ENCODE results near the gene MFSD2A.
A peak's percentile ranks its signal among the peaks of the same experiment; 100 is the strongest.
"Not testable (repeated sequence)": the region's sequence is repeated elsewhere in the genome, so short reads cannot be mapped to it uniquely, and the experiment has no call there.

Gene MFSD2A

DNA sequence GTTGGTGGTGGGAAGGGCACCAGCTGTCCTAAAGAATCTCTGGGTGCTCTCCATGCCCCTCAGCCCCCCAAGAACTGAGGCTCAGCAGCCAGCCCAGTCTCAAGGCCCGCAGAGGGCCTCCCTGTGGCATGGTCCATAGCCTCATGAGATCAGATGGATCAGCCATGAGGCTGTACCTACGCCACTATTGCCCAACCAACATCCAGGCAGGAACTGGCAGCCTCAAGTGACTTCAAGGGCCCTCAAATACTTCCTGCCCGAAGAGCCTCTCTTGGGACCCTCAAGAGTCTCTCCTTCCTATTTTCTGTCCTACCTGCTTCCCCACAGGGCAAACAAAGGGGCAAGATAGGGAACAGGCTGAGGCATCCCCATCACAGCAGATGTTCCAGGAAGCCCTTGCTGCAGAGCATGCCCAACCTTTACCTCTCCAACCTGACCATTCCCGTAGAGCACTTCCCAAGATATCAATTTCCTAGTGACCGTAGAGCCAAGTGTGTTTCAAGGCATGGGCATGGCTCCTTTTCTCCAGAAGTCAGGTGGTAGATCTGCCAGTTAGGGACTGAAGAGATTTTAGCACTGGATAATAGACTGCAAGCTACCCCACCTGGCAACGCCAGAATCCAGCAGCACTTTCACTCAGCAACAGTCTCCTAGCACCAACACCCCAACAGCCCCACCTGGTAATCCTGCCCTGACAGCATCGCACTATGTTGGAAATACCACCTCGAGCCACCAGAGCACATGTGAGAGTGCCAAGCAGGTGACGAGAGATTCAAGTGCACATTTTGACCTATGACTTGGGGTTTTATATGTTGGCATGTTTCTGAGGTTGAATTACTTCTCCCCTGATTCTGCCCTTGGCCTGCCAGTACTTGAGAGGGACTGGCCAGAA is 13.7 kb upstream of the MFSD2A start:
- DNase-seq: no peak

DNA sequence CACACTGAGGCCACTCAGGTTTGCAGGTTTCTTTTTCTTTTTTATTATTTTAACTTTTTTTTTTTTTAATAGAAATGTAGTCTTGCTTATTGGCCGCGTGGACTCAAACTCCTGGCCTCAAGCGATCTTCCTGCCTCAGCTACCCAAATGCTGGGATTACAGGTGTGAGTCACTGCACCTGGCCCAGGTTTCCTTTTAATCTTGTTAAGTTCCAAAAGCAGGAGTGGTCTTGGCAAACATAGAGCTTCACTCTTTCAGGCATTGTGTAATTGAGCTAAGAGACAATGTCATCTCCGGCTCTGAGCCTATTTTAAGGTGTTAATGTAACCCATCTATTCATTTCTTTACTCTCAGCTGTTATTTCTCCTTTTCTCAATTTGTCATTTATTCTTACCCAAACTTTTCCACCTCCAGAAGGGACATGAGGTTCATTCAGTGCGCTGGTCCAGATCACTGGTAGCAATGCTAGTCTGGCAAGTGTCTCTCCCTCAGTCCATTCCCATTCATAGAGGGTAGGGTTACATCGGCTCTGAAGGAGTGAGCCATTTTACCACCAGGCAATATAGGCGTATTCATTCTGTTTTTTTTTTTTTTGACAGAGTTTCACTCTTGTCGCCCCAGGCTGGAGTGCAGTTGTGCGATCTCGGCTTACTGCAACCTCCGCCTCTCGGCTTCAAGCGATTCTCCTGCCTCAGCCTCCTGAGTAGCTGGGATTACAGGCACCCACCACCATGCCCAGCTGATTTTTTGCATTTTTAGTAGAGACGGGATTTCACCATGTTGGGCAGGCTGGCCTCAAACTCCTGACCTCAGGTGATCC is 11.3 kb upstream of the MFSD2A start:
- DNase-seq: no peak

DNA sequence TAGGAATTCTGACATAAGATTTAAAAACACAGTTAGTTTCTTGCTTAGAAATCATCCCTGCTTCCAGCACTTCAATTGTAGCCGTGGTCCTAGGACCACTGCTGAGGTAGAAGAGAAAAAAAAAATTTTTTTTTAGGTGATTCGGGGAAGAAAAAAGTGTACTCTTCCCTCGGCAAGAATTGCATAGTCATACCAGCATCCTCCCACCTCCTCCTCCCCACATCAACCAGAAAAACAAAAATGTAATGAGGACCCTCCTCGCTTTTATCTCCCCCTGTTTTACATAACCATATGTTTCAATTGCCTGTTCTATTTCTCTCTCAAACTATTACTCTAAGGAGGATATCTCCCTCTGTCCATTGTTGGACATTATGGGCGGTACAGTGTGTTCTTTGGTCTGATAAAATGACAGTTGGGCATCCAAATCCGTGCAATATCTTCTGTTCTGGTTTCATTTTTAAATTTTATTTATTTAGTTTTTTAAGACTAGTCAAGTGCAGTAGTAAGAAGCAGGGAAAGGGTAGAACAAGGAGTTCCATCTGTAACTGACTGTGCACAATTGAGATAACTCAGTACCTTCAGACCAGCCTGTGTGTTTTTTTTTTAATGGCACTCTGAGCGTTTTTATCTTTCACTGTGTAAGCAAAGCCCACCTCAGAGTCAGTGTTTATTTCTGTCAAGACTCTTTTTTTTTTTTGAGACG is 10.4 kb upstream of the MFSD2A start:
- DNase-seq: no peak

DNA sequence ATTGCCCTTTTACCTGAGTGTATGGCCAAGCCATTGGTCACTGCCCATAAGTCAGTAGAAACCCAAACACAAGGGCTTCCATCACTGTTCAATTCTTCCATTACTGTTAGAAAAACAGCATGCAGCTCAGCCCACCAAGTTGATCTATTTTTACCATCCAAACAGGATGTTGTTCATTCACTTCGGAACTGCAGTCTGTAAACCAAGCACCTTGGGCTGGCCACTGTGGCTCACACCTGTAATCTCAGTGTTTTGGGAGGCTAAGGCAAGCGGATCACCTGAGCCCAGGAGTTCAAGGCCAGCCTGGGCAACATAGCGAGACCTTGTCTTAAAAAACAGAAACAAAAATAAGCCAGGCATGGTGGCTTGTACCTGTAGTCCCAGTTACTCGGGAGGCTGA is 8.7 kb upstream of the MFSD2A start:
- no peak for DNase-seq

DNA sequence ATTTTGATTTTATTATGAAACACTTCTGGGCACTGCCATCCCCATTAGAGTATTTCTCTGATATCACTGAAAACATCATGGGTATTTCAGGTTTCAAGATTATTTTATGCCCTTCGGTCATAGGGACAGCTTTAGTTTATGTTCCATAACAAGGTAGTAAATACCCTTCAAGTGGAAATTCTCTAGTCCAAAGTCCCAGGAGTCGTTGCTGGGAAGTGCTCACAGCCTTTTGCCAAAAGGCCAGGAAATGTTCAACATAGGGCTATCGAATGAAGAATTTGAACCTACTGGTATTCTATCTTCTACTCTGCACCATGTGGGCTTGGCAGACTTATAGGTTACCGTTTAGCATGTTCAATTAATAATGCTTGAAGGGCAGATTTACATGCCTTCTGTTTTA is 7.7 kb upstream of the MFSD2A start:
- DNase-seq: no peak

DNA sequence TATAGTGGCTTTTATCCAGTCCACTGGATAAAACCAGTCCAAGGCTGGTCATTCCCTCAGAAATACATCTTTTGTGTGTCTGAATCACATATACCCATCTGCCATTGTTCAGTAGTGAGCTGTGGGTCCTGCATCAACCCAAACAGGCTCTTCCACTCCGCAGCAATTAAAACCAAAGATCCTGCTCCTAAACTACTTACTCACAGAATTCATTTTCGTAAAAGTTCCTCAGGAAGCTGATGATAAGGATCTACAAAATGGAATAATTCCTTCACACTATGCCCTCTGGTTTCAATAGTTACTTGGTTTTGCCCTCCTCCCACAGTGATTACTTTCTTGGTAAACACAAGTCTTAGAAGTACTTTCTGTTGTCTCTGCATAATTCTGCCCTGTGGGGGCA is 5.1 kb upstream of the MFSD2A start:
- no peak for DNase-seq

DNA sequence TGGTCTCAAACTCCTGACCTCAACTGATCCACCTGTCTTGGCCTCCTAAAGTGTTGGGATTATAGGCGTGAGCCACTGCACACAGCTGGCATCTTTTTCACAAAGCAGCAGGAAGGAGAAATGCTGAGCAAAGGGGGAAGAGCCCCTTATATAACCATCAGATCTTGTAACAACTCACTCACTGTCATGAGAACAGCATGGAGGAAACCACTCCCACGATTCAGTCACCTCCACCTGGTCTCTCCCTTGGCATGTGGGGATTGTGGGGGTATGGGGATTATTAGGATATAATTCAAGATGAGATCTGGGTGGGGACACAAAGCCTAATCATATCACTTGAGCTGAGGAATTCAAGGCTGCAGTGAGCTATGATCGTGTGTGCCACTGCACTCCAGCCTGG is 3.0 kb upstream of the MFSD2A start:
- DNase-seq: no peak

DNA sequence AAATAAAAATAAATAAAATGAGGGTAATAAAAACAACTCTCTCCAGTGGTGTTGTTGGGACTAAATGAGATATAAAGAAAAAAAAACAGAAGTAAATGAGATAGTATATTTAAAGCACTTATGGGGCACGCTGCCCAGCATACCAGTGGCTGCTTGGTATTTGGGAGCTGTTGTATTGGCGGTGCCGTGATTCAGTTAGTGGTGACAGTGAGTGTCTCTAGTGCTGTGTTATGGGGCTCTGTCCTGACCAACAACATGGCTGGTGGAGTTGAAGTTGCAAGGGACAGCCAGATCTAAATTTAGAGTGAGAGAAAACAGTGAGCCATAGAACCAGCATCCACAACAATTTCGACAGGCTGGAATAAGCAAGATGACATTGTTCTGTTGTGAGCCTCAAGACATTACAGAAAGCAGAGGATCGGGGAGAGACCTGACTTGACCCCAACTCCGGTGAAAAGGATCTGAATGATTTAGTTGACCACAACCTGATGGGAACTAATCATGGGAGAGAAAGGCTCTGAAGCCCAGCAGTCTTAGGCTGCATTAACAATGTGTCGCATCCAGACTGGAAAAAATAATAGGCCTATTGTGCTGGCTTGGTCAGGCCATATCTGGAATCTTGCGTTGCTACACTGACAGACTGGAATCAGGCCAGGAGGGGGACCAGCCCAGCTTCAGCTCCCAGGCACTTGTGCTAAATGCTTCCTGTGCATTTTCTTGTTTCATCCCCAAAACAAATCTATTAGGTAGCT is 2.4 kb upstream of the MFSD2A start:
- no peak for DNase-seq

DNA sequence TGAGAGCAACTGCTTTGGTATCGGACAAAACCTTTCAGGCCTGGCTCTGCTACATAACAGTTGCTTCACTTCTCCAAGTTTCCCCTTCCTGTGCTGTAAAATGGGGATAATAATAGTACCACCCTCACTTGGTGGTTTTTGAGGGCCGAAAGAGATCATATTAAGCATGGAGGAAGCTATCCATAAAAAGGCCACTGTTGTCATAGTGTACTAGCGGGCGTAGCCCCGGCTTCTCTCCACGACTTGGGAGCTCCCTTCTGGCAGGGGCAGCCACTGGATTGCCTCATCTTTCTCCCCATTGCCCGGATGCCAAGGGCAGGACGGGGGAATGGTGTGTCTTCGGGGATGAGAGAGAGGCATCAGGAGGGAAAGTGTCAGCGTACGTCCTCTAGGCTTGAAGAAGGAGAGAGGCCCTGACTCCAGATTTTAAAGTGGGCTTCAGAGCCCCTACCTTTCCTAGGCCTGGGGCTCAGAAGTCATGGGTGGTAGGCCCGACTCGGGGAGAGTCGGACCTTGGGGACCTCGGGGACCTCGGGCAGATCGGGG is 548 bp upstream of the MFSD2A start:
- DNase-seq: no peak

DNA sequence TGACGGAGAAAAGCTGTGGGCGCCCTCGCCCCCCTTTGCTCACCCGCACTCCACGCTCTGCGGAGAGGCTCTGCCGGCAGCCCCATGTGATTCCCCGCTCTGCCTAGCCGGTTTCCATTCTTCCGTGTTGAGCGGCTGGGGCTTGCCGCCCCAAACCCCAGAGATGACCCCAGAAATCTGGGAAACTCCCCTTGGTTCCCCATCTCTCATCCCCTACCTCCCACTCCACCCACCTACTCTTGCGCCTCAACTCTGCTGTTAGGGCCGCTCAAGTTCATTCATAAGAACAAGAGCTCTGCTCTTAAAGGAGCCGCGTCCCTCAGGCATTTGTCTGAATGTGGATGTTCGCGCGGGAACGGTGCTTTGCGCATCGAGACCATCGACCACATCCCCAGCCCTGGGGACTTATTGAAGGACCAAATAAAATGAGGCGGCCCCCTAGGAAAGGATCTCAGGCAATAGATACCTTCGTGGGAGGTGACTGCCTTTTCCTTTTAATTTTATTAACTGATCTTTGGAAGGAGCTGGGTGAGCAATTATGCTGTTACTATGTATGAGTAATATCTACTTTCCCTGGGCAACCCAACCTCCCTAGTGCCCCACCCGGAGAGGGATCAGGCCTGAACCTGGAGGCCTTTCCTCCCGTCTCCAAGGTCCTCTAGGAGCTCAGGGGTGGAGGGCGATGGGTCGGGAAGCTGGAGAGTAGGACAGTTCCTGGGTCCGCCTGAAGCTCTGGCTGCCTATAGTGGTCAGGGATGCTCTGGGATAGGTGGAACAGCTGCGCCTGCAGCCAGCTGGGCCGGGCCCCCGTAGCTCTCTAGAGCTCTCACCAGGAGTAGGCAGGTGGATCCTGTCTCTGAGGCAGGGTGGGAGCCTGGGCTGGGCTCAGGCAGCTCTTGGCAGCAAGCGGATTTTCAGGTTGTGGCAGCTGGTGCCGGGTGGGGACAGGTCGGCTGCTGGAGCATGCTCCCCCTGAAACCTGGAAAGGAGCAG is 898 bp downstream of the MFSD2A start:
- DNase-seq: peak; percentile 91

DNA sequence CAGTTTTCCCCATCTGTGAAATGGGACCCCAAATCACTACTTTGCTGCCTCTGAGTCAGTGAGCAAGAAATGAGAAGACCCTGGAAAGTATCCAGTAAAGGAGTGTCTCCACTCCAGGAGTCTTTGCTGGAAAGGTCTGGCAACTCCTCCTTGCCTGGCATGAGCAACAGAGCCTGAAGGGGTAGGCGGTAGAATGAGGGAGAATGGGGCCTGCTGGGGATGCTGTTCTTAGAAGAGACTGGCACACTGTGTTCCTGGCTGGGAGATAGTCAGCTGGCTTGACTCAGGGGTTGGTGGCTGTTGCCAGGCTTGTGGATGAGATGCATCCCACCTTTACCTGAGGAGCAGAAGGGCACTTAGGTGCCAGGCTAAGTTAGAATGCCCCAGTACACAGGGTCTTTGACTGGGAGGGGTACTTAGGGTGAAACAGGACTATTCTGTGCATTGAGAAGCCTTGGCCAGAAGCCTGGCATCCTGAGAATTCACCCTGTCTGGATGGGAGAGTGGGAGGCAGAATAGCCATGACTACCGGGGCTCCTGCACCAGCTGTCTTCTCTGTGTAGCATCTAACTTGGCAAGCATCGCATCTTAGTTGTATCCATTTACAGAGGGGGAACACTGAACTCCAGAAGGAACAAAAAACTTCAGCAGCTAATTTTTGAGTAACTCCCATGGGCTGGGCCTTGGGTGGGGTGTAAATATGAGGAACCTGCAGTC is 2.5 kb downstream of the MFSD2A start:
- DNase-seq: no peak

DNA sequence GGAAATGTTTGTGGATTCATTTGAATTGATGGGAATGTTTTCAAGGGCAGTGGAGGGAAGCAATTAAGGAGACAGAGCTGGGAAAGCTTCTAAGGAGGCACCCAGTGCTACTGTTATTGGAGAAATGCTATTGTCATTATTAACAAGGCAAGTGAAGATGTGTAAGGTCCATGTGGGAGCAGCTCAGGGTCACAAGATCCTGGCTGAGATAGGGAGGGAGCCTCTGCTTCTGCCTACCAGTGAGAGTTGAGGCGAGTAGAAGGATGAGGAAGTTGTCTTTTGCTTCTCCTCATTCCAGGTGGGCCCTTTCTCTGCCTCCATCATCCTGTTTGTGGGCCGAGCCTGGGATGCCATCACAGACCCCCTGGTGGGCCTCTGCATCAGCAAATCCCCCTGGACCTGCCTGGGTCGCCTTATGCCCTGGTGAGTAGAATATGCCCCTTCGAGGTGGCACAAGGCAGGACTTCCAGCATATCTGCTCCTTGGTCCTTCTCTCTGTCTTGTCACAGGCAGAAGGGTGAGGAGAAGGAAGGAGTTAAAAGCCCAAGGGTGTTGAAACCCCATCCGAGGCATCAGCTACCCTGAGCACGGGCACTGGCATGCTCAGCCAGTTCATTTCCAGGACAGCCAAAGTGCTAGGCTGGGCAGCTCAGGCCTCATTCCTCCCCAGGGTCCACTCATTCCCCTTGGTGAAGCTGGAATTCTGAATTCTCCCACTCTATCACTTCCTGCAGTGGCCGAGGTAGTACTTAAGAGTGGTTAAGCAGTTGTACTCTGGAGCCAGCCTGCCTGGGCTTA is 3.7 kb downstream of the MFSD2A start:
- no peak for DNase-seq

DNA sequence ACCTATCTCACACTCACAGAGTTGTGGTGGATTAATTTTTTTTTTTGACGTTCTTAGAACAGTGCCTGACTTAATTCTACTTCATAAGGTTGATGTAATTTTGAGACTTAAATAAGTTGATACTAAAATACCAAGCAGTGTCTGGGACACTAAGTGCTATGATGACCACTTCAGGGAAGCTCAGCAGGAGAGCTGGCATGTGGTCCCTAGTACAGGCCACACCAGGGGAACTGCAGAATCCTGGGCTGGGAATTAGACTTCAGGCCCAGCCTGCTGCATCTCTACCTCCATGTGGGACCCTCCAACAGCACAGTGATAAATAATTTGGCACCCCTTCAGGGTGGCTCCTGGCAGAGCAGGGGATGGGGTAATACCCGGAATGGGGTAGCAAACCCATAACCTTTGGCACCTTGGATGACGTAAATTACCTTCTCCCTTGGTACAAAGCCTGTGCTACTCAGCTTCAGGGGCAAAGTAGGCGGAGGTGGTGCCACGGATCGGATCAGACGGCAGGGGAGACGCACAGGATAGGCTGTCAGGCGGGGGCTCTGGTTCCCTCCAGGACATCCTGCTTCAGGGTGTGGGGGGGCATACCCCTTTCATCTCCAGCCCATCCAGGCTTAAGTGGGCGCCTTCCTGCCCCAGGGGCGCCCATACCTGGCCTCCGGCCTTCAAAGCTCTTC is 4.8 kb downstream of the MFSD2A start:
- no peak for DNase-seq

DNA sequence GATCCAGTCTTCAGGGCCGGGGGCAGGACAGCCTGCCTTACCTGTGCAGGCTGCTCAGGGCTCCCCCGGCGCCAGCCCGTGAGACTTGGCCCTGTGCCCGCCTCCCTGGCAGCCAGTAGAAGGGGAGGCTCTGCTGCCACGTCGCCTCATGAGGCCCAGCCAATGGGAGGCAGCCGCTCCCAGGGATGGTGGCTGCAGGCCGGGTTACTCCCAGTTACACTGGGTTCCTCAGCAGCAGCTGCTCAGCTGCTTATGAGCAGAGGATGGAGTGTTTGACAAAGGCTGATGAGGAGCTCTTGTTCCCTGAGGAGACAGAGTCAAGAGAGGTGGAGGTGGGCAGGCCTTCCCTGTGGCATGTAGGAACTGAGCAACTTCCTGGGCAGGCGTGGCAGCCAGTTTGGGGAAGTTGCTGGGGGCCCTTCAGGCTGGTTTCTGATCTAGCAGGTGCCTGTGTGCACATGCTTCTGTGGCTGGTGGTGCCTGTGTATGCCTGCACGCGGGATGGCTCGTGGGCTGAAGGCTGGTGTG is 5.5 kb downstream of the MFSD2A start:
- peak; percentile 99 for DNase-seq

DNA sequence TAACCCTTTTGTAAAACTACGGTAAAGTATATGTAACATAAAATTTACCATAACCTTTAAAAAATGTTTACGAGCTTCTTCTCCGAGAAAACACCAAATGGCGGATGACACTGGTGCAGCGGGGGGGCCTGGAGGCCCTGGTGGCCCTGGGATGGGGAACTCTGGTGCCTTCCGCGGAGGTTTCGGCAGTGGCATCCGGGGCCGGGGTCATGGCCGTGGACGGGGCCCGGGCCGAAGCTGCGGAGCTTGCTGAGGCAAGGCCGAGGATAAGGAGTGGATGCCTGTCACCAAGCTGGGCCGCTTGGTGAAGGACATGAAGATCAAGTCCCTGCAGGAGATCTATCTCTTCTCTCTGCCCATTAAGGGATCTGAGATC is 7.5 kb downstream of the MFSD2A start:
- DNase-seq: no peak

DNA sequence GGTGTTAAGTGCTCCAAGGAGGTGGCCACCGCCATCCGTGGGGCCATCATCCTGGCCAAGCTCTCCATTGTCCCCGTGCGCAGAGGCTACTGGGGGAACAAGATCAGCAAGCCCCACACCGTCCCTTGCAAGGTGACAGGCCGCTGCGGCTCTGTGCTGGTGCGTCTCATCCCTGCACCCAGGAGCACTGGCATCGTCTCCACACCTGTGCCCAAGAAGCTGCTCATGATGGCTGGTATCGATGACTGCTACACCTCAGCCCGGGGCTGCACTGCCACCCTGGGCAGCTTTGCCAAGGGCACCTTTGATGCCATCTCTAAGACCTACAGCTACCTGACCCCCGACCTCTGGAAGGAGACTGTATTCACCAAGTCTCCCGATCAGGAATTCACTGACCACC is 8.0 kb downstream of the MFSD2A start:
- DNase-seq: not testable (repeated sequence)

DNA sequence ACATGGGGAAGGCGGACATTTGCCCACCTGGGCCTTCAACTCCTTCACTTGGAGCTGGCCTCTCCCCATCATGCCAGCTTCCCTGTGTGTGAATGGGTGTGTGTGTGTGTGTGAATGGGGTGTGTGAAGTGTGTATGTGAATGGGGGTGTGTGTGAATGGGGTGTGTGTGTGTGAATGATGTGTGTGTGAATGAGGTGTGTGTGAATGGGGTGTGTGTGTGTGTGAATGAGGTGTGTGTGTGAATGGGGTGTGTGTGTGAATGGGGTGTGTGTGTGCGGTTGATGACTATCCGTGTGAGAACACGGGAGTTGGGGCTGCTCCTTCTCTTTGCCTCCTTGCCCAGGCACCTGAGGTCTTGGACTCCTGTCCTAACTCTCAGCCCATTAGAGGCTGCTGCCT is 9.6 kb downstream of the MFSD2A start:
- no peak for DNase-seq

DNA sequence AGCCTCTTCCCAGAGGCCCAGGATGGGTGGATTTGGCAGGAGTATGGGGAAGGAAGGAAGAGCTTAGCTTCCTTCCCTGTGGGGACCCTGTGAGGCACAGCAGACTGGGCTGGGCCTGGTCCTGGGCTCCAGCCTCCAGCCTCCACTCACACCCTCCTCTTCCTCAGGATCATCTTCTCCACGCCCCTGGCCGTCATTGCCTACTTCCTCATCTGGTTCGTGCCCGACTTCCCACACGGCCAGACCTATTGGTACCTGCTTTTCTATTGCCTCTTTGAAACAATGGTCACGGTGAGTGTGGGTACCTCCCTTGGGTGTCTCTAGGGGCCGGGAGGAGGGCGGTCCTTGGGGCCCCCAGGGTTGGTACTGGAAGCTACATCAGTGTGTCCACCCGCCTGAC is 10.1 kb downstream of the MFSD2A start:
- DNase-seq: no peak

DNA sequence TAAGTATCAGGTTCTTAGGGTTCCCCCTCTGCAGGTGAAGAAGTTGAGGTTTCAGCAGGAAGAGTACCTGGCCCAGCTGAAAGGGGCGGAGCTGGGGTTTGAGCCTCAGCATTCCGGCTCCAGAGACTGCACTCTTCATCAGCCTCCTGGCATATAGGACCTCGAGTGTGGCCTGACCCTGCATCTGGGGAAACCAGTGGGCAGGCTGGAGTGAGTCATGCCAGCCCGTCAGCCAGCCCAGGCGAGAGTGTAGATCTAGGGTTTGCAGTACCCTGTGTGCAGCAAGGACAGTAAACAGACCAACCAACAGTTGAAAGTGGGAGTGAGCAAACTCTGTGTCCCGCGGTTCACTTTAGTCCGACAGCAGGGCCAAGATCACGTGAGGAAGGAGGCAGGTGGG is 14.1 kb downstream of the MFSD2A start:
- no peak for DNase-seq
